Measurements from ENCODE around the gene LRRC43. TPM values are rescaled to one million over a fixed set of nuclear protein-coding genes. Genes with fewer than 3 reads are reported as not detected.

Gene LRRC43
- total RNA-seq, 1 experiment from 2014 or later: 0.46 TPM

DNA sequence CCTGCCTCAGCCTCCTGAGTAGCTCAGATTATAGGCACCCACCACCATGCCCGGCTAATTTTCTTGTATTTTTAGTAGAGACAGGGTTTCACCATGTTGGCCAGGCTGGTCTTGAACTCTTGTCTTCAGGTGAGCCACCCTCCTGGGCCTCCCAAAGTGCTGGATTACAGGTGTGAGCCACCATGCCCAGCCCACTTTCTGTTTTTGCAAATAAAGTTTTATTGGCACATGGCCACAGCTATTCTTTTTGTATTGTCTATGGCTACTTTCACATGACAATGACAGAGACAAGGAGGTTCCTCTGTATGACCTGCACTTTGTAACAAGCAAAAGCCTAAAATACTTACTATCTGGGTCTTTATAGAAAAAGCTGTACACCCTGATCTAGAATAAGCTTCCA, 62.6 kb downstream of the LRRC43 start:
- no peak overlapping the region for H3K9ac ChIP-seq (ENCODE audit: extremely low read depth, insufficient read length, low read length)
- H3K4me3 Mint-ChIP-seq: no peak overlapping the region
- no peak overlapping the region for H4K8ac ChIP-seq (replicated peaks; ENCODE audit: insufficient read length, low read depth, low read length)
- no peak overlapping the region for H3K4me2 ChIP-seq (ENCODE audit: insufficient read depth, insufficient read length, low read length)
- no peak overlapping the region for H2AK5ac ChIP-seq (ENCODE audit: insufficient read length, low read length)
- H2BK20ac ChIP-seq (ENCODE audit: low read depth, low read length, poor library complexity, severe bottlenecking): no peak overlapping the region
- no peak overlapping the region for H2BK15ac ChIP-seq (ENCODE audit: low read depth, low read length)
- H3K9me3 ChIP-seq (ENCODE audit: control insufficient read depth, low read depth, low read length): no peaks in the 10 kb centered on the region
- H3K27me3 Mint-ChIP-seq (ENCODE audit: low read depth): no peaks in the 10 kb centered on the region
- H2BK120ac ChIP-seq (ENCODE audit: low read depth, low read length, poor library complexity, severe bottlenecking): no peak overlapping the region
- H3K14ac ChIP-seq (ENCODE audit: insufficient read depth, low read length): no peak overlapping the region
- H3K23me2 ChIP-seq (ENCODE audit: insufficient read length, low read depth, low read length, poor library complexity, severe bottlenecking): no peaks in the 10 kb centered on the region
- H3K18ac ChIP-seq (ENCODE audit: insufficient read length, low read depth, low read length): no peak overlapping the region
- no peak overlapping the region for H3K23ac ChIP-seq (ENCODE audit: insufficient read length, low read depth, low read length)
- H3K4me1 ChIP-seq (ENCODE audit: insufficient read depth, low read length): no peaks in the 10 kb centered on the region
- H3K56ac ChIP-seq (ENCODE audit: insufficient read length, low read depth, low read length): no peak overlapping the region
- WGBS (ENCODE audit: extremely low coverage, insufficient read length, low lambda C conversion rate): no CpG with 5 or more reads among the region's 1 CpG
- no peak overlapping the region for H3K4ac ChIP-seq (ENCODE audit: low read depth, low read length)
- no peak overlapping the region for H2BK12ac ChIP-seq (ENCODE audit: insufficient read length, low read depth, low read length)
- no peaks in the 10 kb centered on the region for H4K20me1 ChIP-seq (ENCODE audit: control insufficient read depth, insufficient read depth, insufficient read length)
- no peaks in the 10 kb centered on the region for H3K79me2 ChIP-seq (ENCODE audit: insufficient read depth, low read length)
- no peak for DNase-seq
- no peaks in the 10 kb centered on the region for H3K27me3 ChIP-seq (ENCODE audit: insufficient read depth, low read length)
- no peaks in the 10 kb centered on the region for H3K4me1 Mint-ChIP-seq
- no peak overlapping the region for H4K5ac ChIP-seq (ENCODE audit: insufficient read length, low read depth, low read length)
- H3K36me3 Mint-ChIP-seq (ENCODE audit: insufficient read depth in 1 of 3, low read depth in 3 of 3): peaks cover 3 to 41% (median 15%) of the 10 kb centered on the region in 3 experiments; a peak in 6 of 7 replicates
- TF ChIP-seq, protein P1, sequence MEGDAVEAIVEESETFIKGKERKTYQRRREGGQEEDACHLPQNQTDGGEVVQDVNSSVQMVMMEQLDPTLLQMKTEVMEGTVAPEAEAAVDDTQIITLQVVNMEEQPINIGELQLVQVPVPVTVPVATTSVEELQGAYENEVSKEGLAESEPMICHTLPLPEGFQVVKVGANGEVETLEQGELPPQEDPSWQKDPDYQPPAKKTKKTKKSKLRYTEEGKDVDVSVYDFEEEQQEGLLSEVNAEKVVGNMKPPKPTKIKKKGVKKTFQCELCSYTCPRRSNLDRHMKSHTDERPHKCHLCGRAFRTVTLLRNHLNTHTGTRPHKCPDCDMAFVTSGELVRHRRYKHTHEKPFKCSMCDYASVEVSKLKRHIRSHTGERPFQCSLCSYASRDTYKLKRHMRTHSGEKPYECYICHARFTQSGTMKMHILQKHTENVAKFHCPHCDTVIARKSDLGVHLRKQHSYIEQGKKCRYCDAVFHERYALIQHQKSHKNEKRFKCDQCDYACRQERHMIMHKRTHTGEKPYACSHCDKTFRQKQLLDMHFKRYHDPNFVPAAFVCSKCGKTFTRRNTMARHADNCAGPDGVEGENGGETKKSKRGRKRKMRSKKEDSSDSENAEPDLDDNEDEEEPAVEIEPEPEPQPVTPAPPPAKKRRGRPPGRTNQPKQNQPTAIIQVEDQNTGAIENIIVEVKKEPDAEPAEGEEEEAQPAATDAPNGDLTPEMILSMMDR (conservative IDR thresholded peaks at IDR 0.05): no peak
- no peak overlapping the region for H2AFZ ChIP-seq (ENCODE audit: low read length)
- no peak overlapping the region for H3T11ph ChIP-seq (ENCODE audit: low read length)
- no peak overlapping the region for H4K91ac ChIP-seq (ENCODE audit: insufficient read length, low read depth, low read length)
- no peaks in the 10 kb centered on the region for H3K9me3 Mint-ChIP-seq
- H3K27ac Mint-ChIP-seq: no peak overlapping the region; a peak in 1 of 7 replicates
- H3K27ac ChIP-seq (ENCODE audit: insufficient read length, low read depth, low read length): no peak overlapping the region
- no peaks in the 10 kb centered on the region for H3K79me1 ChIP-seq (ENCODE audit: insufficient read depth, low read depth, low read length, poor library complexity, severe bottlenecking)
- no peak overlapping the region for H2BK5ac ChIP-seq (ENCODE audit: insufficient read length, low read length)
